Measurements from ENCODE around the gene ANKRD40.

The ANKRD40 gene

DNA sequence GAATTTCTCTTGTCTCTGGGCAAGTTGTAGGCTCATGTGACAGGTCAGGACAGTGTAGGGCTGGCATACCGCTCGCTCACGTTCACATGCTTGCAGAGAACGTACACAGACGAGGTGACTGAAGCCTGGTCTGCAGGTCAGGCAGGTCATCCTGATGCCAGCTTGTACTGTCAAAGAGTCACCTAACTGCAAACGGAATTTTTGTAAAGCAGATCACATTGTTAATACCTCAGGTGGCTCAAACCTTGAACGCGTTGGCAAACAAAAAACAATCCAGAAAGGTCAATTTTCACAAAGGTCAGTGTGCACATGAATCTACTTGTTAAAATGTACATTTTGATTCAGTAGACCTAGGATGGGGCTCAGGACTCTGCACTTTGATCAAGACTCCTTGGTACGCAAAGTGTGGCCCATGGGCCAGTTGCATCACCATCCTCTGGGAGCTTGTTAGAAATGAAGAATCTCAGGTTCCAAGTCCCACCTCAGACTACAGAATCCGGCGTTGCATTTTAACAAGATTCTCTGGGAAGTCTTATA, 28.6 kb downstream of the ANKRD40 start:
- no peak overlapping the region for H3K4me3 ChIP-seq (ENCODE audit: low read length)
- H3K9me3 ChIP-seq (ENCODE audit: low read length) = no peaks in the 10 kb centered on the region
- no peaks in the 10 kb centered on the region for H3K36me3 ChIP-seq (ENCODE audit: insufficient read depth, low read length)
- H2AFZ ChIP-seq (ENCODE audit: low read depth, low read length) = no peak overlapping the region
- H3K27me3 ChIP-seq (ENCODE audit: insufficient read depth, low read length) = peaks cover 15% of the 10 kb centered on the region
- H3K4me1 ChIP-seq (ENCODE audit: insufficient read depth, low read length) = peaks cover 10% of the 10 kb centered on the region

DNA sequence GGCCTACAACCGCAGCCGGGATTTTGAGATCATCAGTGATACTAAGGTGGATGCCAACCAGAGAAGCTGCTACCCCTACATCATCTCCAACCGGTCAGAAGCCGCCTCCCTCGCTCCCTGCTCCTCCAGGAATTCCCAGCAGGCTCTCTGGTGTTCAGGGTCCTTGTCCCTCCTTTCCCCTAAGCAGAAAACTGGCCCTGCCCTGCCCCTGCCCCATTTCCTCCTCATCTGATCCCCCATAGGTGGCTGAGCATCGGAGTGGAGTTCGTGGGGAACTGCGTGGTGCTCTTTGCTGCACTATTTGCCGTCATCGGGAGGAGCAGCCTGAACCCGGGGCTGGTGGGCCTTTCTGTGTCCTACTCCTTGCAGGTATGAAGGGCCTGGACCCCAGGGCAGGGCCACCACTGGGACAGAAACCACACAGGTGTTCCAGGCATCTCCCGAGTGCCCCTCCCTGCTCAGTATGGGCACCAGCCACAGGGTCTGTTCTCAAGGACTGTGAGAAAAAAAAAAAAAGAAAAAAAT, 29.8 kb downstream of the ANKRD40 start:
- Histone ChIP-seq H3K9me3 (ENCODE audit: low read length) (no peaks in the 10 kb centered on the region), H3K36me3 (ENCODE audit: insufficient read depth, low read length) (no peaks in the 10 kb centered on the region), H3K4me1 (ENCODE audit: insufficient read depth, low read length) (peaks cover 10% of the 10 kb centered on the region), H2AFZ (ENCODE audit: low read depth, low read length) (no peak overlapping the region), H3K4me3 (ENCODE audit: low read length) (no peak overlapping the region), H3K27me3 (ENCODE audit: insufficient read depth, low read length) (peaks cover 19% of the 10 kb centered on the region)

DNA sequence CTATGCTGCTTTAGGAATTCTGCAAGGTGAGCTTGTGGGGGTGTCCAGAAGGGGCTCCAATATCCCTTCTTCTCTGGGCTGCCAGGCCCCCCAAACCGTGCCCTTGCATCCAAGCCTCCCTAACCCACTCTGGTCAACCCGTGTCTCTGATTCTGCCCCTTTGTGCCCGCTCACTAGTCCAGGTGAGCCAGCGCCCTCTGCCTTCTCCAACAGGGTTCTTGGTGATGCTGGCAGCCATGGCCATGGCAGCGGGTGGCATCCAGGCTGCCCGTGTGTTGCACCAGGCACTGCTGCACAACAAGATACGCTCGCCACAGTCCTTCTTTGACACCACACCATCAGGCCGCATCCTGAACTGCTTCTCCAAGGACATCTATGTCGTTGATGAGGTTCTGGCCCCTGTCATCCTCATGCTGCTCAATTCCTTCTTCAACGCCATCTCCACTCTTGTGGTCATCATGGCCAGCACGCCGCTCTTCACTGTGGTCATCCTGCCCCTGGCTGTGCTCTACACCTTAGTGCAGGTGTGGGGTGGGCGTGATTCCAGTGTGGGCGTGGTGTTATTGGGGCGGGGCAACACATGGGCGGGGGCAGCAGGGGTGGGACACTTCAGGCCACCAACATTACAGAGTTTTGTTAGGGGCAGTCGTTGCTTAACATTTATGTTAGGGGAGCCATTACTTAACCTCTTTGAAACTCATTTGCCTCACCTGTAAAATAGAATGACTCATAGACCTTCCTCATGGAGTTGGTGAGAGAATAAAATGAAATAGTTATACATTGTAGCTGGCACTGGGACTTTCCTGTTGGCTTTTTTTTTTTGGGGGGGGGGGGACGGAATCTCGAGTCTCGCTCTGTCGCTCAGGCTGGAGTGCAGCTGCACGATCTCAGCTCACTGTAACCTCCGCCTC, 31.4 kb downstream of the ANKRD40 start:
- H2AFZ ChIP-seq (ENCODE audit: low read depth, low read length) = no peak overlapping the region
- no peaks in the 10 kb centered on the region for H3K36me3 ChIP-seq (ENCODE audit: insufficient read depth, low read length)
- peaks cover 3% of the 10 kb centered on the region for H3K4me1 ChIP-seq (ENCODE audit: insufficient read depth, low read length)
- H3K9me3 ChIP-seq (ENCODE audit: low read length) = no peaks in the 10 kb centered on the region
- H3K27me3 ChIP-seq (ENCODE audit: insufficient read depth, low read length) = peaks cover 26% of the 10 kb centered on the region
- no peak overlapping the region for H3K4me3 ChIP-seq (ENCODE audit: low read length)

DNA sequence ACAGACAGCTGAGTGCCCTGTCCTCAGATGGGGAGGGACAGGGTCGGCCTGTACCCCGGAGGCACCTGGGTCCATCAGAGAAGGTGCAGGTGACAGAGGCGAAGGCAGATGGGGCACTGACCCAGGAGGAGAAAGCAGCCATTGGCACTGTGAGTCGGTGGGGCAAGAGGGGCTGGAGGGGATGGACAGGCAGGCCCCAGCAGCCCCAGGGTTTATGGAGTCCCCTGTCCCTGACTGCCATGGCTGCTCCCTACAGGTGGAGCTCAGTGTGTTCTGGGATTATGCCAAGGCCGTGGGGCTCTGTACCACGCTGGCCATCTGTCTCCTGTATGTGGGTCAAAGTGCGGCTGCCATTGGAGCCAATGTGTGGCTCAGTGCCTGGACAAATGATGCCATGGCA, 32.1 kb downstream of the ANKRD40 start:
- Histone ChIP-seq H3K4me1 (ENCODE audit: insufficient read depth, low read length) (no peaks in the 10 kb centered on the region), H3K4me3 (ENCODE audit: low read length) (no peak overlapping the region), H3K36me3 (ENCODE audit: insufficient read depth, low read length) (no peaks in the 10 kb centered on the region), H2AFZ (ENCODE audit: low read depth, low read length) (no peak overlapping the region), H3K27me3 (ENCODE audit: insufficient read depth, low read length) (peaks cover 26% of the 10 kb centered on the region), H3K9me3 (ENCODE audit: low read length) (no peaks in the 10 kb centered on the region)

DNA sequence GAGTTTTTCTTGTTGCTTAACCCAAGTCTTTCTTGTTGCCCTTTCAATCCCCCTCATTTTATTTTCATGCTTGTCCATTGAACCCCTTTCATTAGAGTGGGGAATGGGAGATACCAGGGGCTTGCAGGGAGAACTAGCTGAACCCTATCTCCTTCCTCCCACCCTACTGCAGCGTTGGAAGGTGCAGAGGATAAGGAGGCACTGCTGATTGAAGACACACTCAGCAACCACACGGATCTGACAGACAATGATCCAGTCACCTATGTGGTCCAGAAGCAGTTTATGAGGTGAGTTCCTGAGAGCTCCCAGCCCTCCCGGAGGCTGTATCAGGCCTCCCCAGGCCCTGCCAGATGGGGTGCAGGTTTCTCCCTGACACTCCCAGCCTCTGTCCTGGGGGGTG, 32.5 kb downstream of the ANKRD40 start:
- Histone ChIP-seq H3K4me1 (ENCODE audit: insufficient read depth, low read length) (no peaks in the 10 kb centered on the region), H3K9me3 (ENCODE audit: low read length) (no peaks in the 10 kb centered on the region)

DNA sequence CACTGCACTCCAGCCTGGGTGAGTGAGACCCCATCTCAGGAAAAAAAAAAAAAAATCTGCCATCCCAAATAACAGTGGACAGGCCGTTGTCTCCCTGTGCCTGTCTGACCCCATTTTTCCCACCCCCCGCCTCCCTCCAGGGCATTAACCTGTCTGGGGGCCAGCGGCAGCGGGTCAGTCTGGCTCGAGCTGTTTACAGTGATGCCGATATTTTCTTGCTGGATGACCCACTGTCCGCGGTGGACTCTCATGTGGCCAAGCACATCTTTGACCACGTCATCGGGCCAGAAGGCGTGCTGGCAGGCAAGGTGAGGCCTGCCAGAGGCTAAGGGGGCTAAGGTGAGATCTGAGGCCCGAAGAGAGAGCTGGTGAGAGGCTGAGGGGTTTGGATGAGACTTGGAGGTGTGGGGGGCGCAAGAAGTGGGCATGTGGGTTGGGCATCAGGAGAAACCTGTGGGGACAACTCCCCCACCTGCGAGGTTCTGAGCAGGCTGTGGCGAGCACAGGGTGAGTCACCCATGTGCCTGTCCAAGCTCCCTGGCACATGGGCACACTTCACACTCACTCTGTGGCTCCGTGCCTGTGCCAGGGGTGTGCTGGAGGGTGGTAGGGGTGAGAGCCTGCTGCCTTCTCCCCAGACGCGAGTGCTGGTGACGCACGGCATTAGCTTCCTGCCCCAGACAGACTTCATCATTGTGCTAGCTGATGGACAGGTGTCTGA, 34.7 kb downstream of the ANKRD40 start:
- Histone ChIP-seq H3K4me1 (ENCODE audit: insufficient read depth, low read length) (no peaks in the 10 kb centered on the region), H3K27me3 (ENCODE audit: insufficient read depth, low read length) (peaks cover 22% of the 10 kb centered on the region), H2AFZ (ENCODE audit: low read depth, low read length) (no peak overlapping the region), H3K9me3 (ENCODE audit: low read length) (no peaks in the 10 kb centered on the region), H3K36me3 (ENCODE audit: insufficient read depth, low read length) (no peaks in the 10 kb centered on the region), H3K4me3 (ENCODE audit: low read length) (no peak overlapping the region)

More for the DNA sequence above, 32.5 kb downstream of the ANKRD40 start:
- Histone ChIP-seq H3K4me3 (ENCODE audit: low read length) (no peak overlapping the region), H2AFZ (ENCODE audit: low read depth, low read length) (no peak overlapping the region), H3K27me3 (ENCODE audit: insufficient read depth, low read length) (peaks cover 26% of the 10 kb centered on the region), H3K36me3 (ENCODE audit: insufficient read depth, low read length) (no peaks in the 10 kb centered on the region)

DNA sequence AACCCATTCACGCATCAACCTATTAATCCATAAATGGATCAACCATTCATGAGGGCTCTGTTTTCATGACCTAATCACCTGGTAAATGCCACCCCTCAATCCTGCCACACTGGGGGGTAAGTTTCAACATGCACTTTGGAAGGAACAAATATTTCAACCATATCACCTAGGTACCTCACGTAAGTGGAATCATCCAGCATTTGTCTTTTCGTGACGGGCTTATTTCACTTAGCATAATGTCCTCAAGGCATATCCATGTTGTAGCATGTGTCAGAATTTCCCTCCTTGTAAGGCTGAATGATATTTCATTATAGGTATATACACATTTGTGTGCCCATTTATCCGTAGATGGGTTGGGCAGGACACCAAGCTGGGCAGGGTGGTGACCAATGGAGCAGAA, 35.6 kb downstream of the ANKRD40 start:
- Histone ChIP-seq H3K4me3 (ENCODE audit: low read length) (no peak overlapping the region), H3K4me1 (ENCODE audit: insufficient read depth, low read length) (no peaks in the 10 kb centered on the region), H3K27me3 (ENCODE audit: insufficient read depth, low read length) (peaks cover 18% of the 10 kb centered on the region), H2AFZ (ENCODE audit: low read depth, low read length) (no peak overlapping the region), H3K9me3 (ENCODE audit: low read length) (no peaks in the 10 kb centered on the region), H3K36me3 (ENCODE audit: insufficient read depth, low read length) (no peaks in the 10 kb centered on the region)

DNA sequence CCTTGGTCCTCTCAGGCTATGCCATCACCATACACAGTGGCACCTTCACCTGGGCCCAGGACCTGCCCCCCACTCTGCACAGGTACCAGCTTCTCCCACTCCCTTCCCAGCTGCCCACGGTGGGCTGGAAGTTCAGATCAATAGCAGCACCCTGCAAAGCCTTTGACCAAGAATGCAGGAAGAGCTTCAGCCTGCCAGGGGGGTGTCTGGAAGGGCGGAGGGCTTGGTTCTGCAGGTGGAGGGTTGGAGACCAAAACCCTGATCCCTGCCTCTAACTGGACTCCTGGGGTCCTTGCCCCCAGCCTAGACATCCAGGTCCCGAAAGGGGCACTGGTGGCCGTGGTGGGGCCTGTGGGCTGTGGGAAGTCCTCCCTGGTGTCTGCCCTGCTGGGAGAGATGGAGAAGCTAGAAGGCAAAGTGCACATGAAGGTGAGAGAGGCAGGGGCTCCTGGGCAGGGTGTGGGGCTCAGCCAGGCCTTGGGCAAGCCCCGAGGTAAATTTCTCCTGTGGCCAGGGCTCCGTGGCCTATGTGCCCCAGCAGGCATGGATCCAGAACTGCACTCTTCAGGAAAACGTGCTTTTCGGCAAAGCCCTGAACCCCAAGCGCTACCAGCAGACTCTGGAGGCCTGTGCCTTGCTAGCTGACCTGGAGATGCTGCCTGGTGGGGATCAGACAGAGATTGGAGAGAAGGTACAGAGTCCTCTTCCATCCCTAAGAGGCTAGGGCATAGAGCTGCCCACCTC, 38.7 kb downstream of the ANKRD40 start:
- Histone ChIP-seq H3K27me3 (ENCODE audit: insufficient read depth, low read length) (peaks cover 11% of the 10 kb centered on the region), H3K4me3 (ENCODE audit: low read length) (no peak overlapping the region), H3K9me3 (ENCODE audit: low read length) (no peaks in the 10 kb centered on the region), H2AFZ (ENCODE audit: low read depth, low read length) (no peak overlapping the region), H3K4me1 (ENCODE audit: insufficient read depth, low read length) (no peaks in the 10 kb centered on the region), H3K36me3 (ENCODE audit: insufficient read depth, low read length) (no peaks in the 10 kb centered on the region)

DNA sequence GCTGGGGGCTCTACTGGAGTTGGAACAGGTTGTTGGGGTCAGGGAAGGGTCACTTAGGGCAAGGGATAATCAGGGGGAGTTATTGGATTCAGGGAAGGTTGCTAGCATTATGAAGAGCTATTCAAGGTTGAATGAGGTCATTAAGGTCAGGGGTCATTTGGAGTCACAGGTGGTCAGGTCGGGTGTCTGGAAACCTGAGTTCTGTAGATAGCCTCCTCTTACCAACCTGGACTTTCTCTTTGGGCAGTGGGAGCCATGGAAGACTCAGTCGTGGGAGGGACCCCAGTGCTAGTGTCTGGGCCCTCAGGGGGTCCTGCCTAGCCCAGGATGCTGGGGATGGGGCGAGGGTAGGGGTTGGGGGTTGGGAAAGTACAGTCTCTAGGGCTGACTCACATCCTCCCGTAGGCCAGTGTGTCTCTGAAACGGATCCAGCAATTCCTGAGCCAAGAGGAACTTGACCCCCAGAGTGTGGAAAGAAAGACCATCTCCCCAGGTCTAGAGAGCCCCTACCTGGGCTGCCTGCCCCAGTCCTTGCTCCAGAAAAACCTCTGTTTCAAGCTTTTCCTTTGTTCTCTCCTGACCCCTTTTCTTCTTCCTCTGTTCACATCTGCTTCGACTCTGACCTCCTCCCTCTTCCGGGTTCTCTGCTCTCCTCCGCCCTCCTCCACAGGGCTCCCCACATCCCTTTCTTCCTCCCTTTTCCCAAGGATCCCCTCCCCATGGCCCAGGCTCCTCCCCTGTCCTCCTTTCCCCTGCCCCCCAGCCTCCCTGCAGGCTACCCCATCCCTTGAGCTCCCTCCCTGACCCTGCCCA, 39.5 kb downstream of the ANKRD40 start:
- H3K4me1 ChIP-seq (ENCODE audit: insufficient read depth, low read length) = no peaks in the 10 kb centered on the region
- no peaks in the 10 kb centered on the region for H3K36me3 ChIP-seq (ENCODE audit: insufficient read depth, low read length)
- no peak overlapping the region for H3K4me3 ChIP-seq (ENCODE audit: low read length)
- peaks cover 13% of the 10 kb centered on the region for H3K27me3 ChIP-seq (ENCODE audit: insufficient read depth, low read length)
- H3K9me3 ChIP-seq (ENCODE audit: low read length) = no peaks in the 10 kb centered on the region
- H2AFZ ChIP-seq (ENCODE audit: low read depth, low read length) = no peak overlapping the region

DNA sequence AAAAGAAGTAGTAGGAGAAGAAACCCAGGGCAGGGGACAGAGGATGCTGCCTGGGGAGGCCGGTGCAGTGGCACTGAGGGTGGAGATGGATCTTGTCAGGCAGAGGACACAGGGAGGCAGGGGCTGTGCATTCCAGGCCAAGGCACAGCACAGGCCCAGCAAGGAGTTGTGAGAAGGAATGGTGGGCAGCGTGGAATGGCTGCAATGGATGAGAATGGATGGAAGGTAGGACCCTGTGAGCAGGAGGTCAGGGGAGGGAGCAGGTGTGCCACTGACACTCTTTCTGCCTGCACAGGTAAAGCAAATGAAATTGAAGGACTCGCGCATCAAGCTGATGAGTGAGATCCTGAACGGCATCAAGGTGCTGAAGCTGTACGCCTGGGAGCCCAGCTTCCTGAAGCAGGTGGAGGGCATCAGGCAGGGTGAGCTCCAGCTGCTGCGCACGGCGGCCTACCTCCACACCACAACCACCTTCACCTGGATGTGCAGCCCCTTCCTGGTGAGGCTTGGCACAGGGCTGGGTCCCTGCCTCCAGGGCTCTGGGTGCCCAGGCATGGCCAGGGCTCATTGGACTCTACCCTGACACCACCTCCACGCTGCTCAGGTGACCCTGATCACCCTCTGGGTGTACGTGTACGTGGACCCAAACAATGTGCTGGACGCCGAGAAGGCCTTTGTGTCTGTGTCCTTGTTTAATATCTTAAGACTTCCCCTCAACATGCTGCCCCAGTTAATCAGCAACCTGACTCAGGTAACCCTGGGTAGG, 40.3 kb downstream of the ANKRD40 start:
- no peaks in the 10 kb centered on the region for H3K36me3 ChIP-seq (ENCODE audit: insufficient read depth, low read length)
- no peaks in the 10 kb centered on the region for H3K4me1 ChIP-seq (ENCODE audit: insufficient read depth, low read length)
- H3K27me3 ChIP-seq (ENCODE audit: insufficient read depth, low read length) = peaks cover 11% of the 10 kb centered on the region

DNA sequence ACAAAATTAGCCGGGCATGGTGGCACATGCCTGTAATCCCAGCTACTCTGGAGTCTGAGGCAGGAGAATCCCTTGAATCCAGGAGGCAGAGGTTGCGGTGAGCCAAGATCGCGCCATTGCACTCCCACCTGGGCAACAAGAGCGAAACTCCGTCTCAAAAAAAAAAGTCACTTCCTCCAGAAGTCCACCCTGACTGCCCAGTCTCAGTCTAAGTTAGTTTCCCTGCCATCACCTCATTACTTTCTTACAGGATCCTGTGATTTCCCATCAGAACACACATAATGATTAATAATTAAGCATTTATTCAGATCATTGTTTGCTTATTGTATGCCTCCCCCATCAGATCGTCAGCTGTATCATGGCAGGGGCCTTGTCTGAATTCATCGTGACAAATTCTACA, 41.4 kb downstream of the ANKRD40 start:
- H3K27me3 ChIP-seq (ENCODE audit: insufficient read depth, low read length) = peaks cover 6% of the 10 kb centered on the region
- no peaks in the 10 kb centered on the region for H3K36me3 ChIP-seq (ENCODE audit: insufficient read depth, low read length)
- no peaks in the 10 kb centered on the region for H3K9me3 ChIP-seq (ENCODE audit: low read length)
- no peak overlapping the region for H3K4me3 ChIP-seq (ENCODE audit: low read length)
- no peaks in the 10 kb centered on the region for H3K4me1 ChIP-seq (ENCODE audit: insufficient read depth, low read length)
- H2AFZ ChIP-seq (ENCODE audit: low read depth, low read length) = no peak overlapping the region

More for the DNA sequence above, 40.3 kb downstream of the ANKRD40 start:
- no peak overlapping the region for H3K4me3 ChIP-seq (ENCODE audit: low read length)
- H3K9me3 ChIP-seq (ENCODE audit: low read length) = no peaks in the 10 kb centered on the region
- H2AFZ ChIP-seq (ENCODE audit: low read depth, low read length) = no peak overlapping the region

Measured in neuron (in vitro differentiated cells).